ENCODE results near the gene ARFGAP3.

ARFGAP3 gene

GRCh38 chr22:42801252-42802080 is 55.6 kb downstream of the ARFGAP3 start:
- in situ Hi-C loops (cut with MboI; ENCODE audit: low pct_unique_long_range_greater_than_20kb, low sequenced_read_pairs, unreplicated experiment): no loop called here
- TF ChIP-seq CTCF (IDR thresholded peaks at IDR 0.05; ENCODE audit: extremely low read depth, insufficient read depth, missing control alignments): no peak
- no peak for DNase-seq (ENCODE audit: low spot score)

DNA sequence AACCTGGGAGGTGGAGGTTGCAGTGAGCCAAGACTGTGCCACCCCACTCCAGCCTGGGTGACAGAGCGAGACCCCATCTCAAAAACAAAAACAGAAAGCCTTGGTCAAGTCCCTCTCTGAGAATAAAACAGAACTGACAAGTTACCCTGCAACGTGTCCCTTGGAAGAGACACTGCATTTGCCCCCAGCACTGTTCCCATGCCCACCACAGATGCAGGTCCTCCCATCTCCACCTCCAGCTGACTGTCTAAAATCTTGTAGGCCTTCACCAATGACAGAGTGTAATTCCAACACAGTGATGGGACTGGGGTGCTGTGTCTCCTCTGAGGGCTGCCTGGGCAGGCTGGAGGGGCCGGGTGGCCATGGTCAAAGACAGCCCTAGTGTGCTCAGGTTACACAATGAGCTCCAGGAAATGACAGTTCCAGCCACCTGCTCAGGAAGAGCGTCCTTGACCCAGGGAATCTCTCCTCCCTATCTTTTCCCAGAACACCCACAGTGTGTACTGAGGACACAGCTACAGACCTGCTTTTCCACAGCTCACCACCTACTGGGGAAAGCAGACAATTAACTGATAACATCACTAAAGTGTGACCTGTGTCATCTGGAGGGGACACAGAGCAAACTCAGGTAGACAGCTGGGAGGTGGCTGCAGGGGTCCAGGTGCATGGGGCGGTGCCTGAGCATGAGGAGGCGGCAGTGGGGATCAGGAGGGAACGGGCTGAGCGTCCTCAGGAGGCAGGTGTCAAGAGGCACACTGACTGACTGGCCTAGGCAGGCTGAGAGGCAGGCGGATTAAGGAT is 56.4 kb downstream of the ARFGAP3 start:
- DNase-seq (ENCODE audit: low spot score): no peak
- TF ChIP-seq CTCF (IDR thresholded peaks at IDR 0.05; ENCODE audit: extremely low read depth, insufficient read depth, missing control alignments): no peak
- in situ Hi-C loops (cut with MboI; ENCODE audit: low pct_unique_long_range_greater_than_20kb, low sequenced_read_pairs, unreplicated experiment): no loop called here

- no peak for TF ChIP-seq CTCF (IDR thresholded peaks at IDR 0.05; ENCODE audit: extremely low read depth, insufficient read depth, missing control alignments)
- DNase-seq (ENCODE audit: low spot score): no peak
- in situ Hi-C loops (cut with MboI; ENCODE audit: low pct_unique_long_range_greater_than_20kb, low sequenced_read_pairs, unreplicated experiment): no loop called here
Observed at GRCh38 chr22:42799461-42800405, 57.3 kb downstream of the ARFGAP3 start.

GRCh38 chr22:42799061-42799460 is 58.0 kb downstream of the ARFGAP3 start:
- in situ Hi-C loops (cut with MboI; ENCODE audit: low pct_unique_long_range_greater_than_20kb, low sequenced_read_pairs, unreplicated experiment): no loop called here
- no peak for DNase-seq (ENCODE audit: low spot score)
- TF ChIP-seq CTCF (IDR thresholded peaks at IDR 0.05; ENCODE audit: extremely low read depth, insufficient read depth, missing control alignments): no peak

- in situ Hi-C loops (cut with MboI; ENCODE audit: low pct_unique_long_range_greater_than_20kb, low sequenced_read_pairs, unreplicated experiment): no loop called here
- no peak for TF ChIP-seq CTCF (IDR thresholded peaks at IDR 0.05; ENCODE audit: extremely low read depth, insufficient read depth, missing control alignments)
- DNase-seq (ENCODE audit: low spot score): no peak
Observed at GRCh38 chr22:42797011-42797410, 60.1 kb downstream of the ARFGAP3 start.

- in situ Hi-C loops (cut with MboI; ENCODE audit: low pct_unique_long_range_greater_than_20kb, low sequenced_read_pairs, unreplicated experiment): no loop called here
- no peak for TF ChIP-seq CTCF (IDR thresholded peaks at IDR 0.05; ENCODE audit: extremely low read depth, insufficient read depth, missing control alignments)
- no peak for DNase-seq (ENCODE audit: low spot score)
Observed at GRCh38 chr22:42796081-42796480, 61.0 kb downstream of the ARFGAP3 start.

Measured in GM13977 (cell line).